SK-N-SH treated with all-trans-retinoic acid at 6 μM for 48 hours (cell line): ENCODE results near the gene KAT6B.

Source experiments
- ATAC-seq: fragments of 200-7000 bp; cut with Tn5 transposase; 3 replicates; pipeline ENCODE4 v1.9.1; 2020; ENCODE audit warnings: mild to moderate bottlenecking, moderate library complexity
- CREB5 ChIP-seq: fragments of 250-450 bp; sonication (Bioruptor Pico); IDR thresholded peaks from 2 replicates; pipeline ENCODE4 v1.5.1; 2020; ENCODE audit warnings: low read depth, mild to moderate bottlenecking, moderate library complexity
- CSDC2 ChIP-seq: fragments of 250-450 bp; sonication (Bioruptor Pico); IDR thresholded peaks from 2 replicates; pipeline ENCODE4 v1.5.0; 2020; ENCODE audit warnings: mild to moderate bottlenecking, moderate library complexity
- CSRNP3 ChIP-seq: fragments of 250-450 bp; sonication (Bioruptor Pico); IDR thresholded peaks from 2 replicates; pipeline ENCODE4 v1.5.1; 2021; ENCODE audit warnings: mild to moderate bottlenecking, moderate library complexity
- ISL1 ChIP-seq: fragments of 250-450 bp; sonication (Bioruptor Pico); IDR thresholded peaks from 2 replicates; pipeline ENCODE4 v2.1.2; 2022; ENCODE audit warnings: mild to moderate bottlenecking, moderate library complexity
- PATZ1 ChIP-seq: fragments of 250-450 bp; sonication (Bioruptor Pico); IDR thresholded peaks from 2 replicates; pipeline ENCODE4 v1.8.0; 2020; ENCODE audit warnings: mild to moderate bottlenecking, moderate library complexity, borderline replicate concordance
- POU6F1 ChIP-seq: fragments of 250-450 bp; sonication (Bioruptor Pico); IDR thresholded peaks from 2 replicates; pipeline ENCODE4 v1.8.0; 2021; ENCODE audit warnings: low read depth, mild to moderate bottlenecking, moderate library complexity, borderline replicate concordance
- PPARA ChIP-seq: fragments of 250-450 bp; sonication (Bioruptor Pico); IDR thresholded peaks from 2 replicates; pipeline ENCODE4 v1.5.0; 2020; ENCODE audit warnings: mild to moderate bottlenecking, borderline replicate concordance
- RARB ChIP-seq: fragments of 250-450 bp; sonication (Bioruptor Pico); IDR thresholded peaks from 2 replicates; pipeline ENCODE4 v1.8.0; 2021; ENCODE audit warnings: mild to moderate bottlenecking, moderate library complexity
- SNAI2 ChIP-seq: fragments of 250-450 bp; sonication (Bioruptor Pico); IDR thresholded peaks from 2 replicates; pipeline ENCODE4 v1.5.0; 2020; ENCODE audit warnings: mild to moderate bottlenecking, moderate library complexity
- TCF4 ChIP-seq: fragments of 250-450 bp; sonication (Bioruptor Pico); IDR thresholded peaks from 2 replicates; pipeline ENCODE4 v1.8.0; 2021; ENCODE audit warnings: mild to moderate bottlenecking, moderate library complexity, borderline replicate concordance
- TSHZ2 ChIP-seq: fragments of 250-450 bp; sonication (Bioruptor Pico); IDR thresholded peaks from 2 replicates; pipeline ENCODE4 v1.5.0; 2020; ENCODE audit warnings: mild to moderate bottlenecking, moderate library complexity
- ZC3H10 ChIP-seq: fragments of 250-450 bp; sonication (Bioruptor Pico); IDR thresholded peaks from 2 replicates; pipeline ENCODE4 v1.5.1; 2021; ENCODE audit warnings: mild to moderate bottlenecking, moderate library complexity
- ZNF565 ChIP-seq: fragments of 450-650 bp; formaldehyde crosslinking; conservative IDR thresholded peaks from 2 replicates; pipeline ENCODE4 v1.5.0; 2020; ENCODE audit warnings: low read depth, mild to moderate bottlenecking, moderate library complexity
- ZNF8 ChIP-seq: fragments of 450-650 bp; formaldehyde crosslinking; IDR thresholded peaks from 2 replicates; pipeline ENCODE4 v1.5.0; 2020; ENCODE audit warnings: mild to moderate bottlenecking, moderate library complexity

Gene KAT6B

GRCh38 chr10:74901301-74901700, 74.9 kb downstream of the KAT6B start (continued):
- no peak for TF ChIP-seq CSRNP3 (CRISPR knock-in tag)
- TF ChIP-seq RARB (CRISPR knock-in tag) = no peak
- no peak for TF ChIP-seq ZC3H10 (CRISPR knock-in tag)
- TF ChIP-seq ZNF565 (CRISPR knock-in tag) = no peak

GRCh38 chr10:74901867-74902450, 75.6 kb downstream of the KAT6B start:
- no peak for ATAC-seq
- TF ChIP-seq CSDC2 (no peak), TCF4 (CRISPR knock-in tag) (no peak), SNAI2 (CRISPR knock-in tag) (no peak), PATZ1 (CRISPR knock-in tag) (no peak), CSRNP3 (CRISPR knock-in tag) (no peak)

- no peak for ATAC-seq
- TF ChIP-seq ISL1 (CRISPR knock-in tag) = no peak
- TF ChIP-seq PPARA (CRISPR knock-in tag) = no peak
- TF ChIP-seq ZC3H10 (CRISPR knock-in tag) = no peak
- TF ChIP-seq ZNF565 (CRISPR knock-in tag) = no peak
- no peak for TF ChIP-seq PATZ1 (CRISPR knock-in tag)
- no peak for TF ChIP-seq ZNF8
- TF ChIP-seq CREB5 (CRISPR knock-in tag) = no peak
- no peak for TF ChIP-seq POU6F1 (CRISPR knock-in tag)
- no peak for TF ChIP-seq TSHZ2 (CRISPR knock-in tag)
Measured at GRCh38 chr10:74903491-74903890, 77.1 kb downstream of the KAT6B start.
